H9 (cell line): Measurements from ENCODE around the gene MLST8. TPM values are rescaled to one million over a fixed set of nuclear protein-coding genes. Genes with fewer than 3 reads are reported as not detected.

ENCODE experiments used
- DNase-seq: peaks from one replicate; pipeline ENCODE4 v3.0.0-alpha.2; 2017
- H2AFZ ChIP-seq: one replicate; pipeline ENCODE4 v1.6.1; 2013; ENCODE audit warnings: mild to moderate bottlenecking, low read length, control low read depth, moderate library complexity
- H2AK5ac ChIP-seq: 2 replicates; pipeline ENCODE4 v1.6.1; 2013; ENCODE audit warnings: low read length, control low read depth, mixed read lengths; ENCODE audit not compliant: insufficient read length
- H2BK120ac ChIP-seq: one replicate; pipeline ENCODE4 v1.6.1; 2013; ENCODE audit warnings: low read depth, mild to moderate bottlenecking, low read length, control low read depth, inconsistent platforms; ENCODE audit not compliant: poor library complexity, severe bottlenecking
- H2BK12ac ChIP-seq: 2 replicates; pipeline ENCODE4 v1.6.1; 2013; ENCODE audit warnings: low read length, control low read depth, mixed read lengths, low read depth; ENCODE audit not compliant: insufficient read length
- H2BK15ac ChIP-seq: 2 replicates; pipeline ENCODE4 v1.6.1; 2013; ENCODE audit warnings: low read depth, low read length, control low read depth
- H2BK20ac ChIP-seq: one replicate; pipeline ENCODE4 v1.6.1; 2013; ENCODE audit warnings: low read depth, mild to moderate bottlenecking, low read length, control low read depth, inconsistent platforms; ENCODE audit not compliant: poor library complexity, severe bottlenecking
- H2BK5ac ChIP-seq: 2 replicates; pipeline ENCODE4 v1.6.1; 2013; ENCODE audit warnings: low read length, control low read depth, mixed read lengths; ENCODE audit not compliant: insufficient read length
- H3K14ac ChIP-seq: 2 replicates; pipeline ENCODE4 v1.6.1; 2013; ENCODE audit warnings: low read length, control low read depth; ENCODE audit not compliant: insufficient read depth
- H3K18ac ChIP-seq: 2 replicates; pipeline ENCODE4 v1.6.1; 2013; ENCODE audit warnings: low read depth, mild to moderate bottlenecking, mixed read lengths, low read length, control low read depth; ENCODE audit not compliant: insufficient read length
- H3K23ac ChIP-seq: 2 replicates; pipeline ENCODE4 v1.6.1; 2013; ENCODE audit warnings: low read length, control low read depth, mixed read lengths, low read depth; ENCODE audit not compliant: insufficient read length
- H3K23me2 ChIP-seq: 2 replicates; pipeline ENCODE4 v1.6.1; 2013; ENCODE audit warnings: low read depth, mild to moderate bottlenecking, mixed read lengths, low read length, control low read depth; ENCODE audit not compliant: insufficient read length, poor library complexity, severe bottlenecking
- H3K27ac ChIP-seq: 2 replicates; pipeline ENCODE4 v1.5.1; 2013; ENCODE audit warnings: low read length, control low read depth, mixed read lengths, low read depth; ENCODE audit not compliant: insufficient read length
- H3K27me3 ChIP-seq: 2 replicates; pipeline ENCODE4 v1.6.1; 2013; ENCODE audit warnings: low read length, control low read depth, inconsistent platforms; ENCODE audit not compliant: insufficient read depth
- H3K4ac ChIP-seq: 2 replicates; pipeline ENCODE4 v1.6.1; 2013; ENCODE audit warnings: low read depth, mild to moderate bottlenecking, control low read depth, inconsistent platforms, low read length, moderate library complexity
- H3K4me1 ChIP-seq: 2 replicates; pipeline ENCODE4 v1.6.1; 2013; ENCODE audit warnings: low read length, control low read depth, inconsistent platforms; ENCODE audit not compliant: insufficient read depth
- H3K4me2 ChIP-seq: 2 replicates; pipeline ENCODE4 v1.6.1; 2013; ENCODE audit warnings: low read length, control low read depth, mixed read lengths; ENCODE audit not compliant: insufficient read length, insufficient read depth
- H3K56ac ChIP-seq: 2 replicates; pipeline ENCODE4 v1.6.1; 2013; ENCODE audit warnings: low read depth, mild to moderate bottlenecking, mixed read lengths, low read length, control low read depth; ENCODE audit not compliant: insufficient read length
- H3K79me1 ChIP-seq: 2 replicates; pipeline ENCODE4 v1.6.1; 2013; ENCODE audit warnings: low read depth, mild to moderate bottlenecking, moderate library complexity, low read length, control low read depth, inconsistent platforms; ENCODE audit not compliant: insufficient read depth, poor library complexity, severe bottlenecking
- H3K79me2 ChIP-seq: 2 replicates; pipeline ENCODE4 v1.6.1; 2013; ENCODE audit warnings: low read length, control low read depth, inconsistent platforms; ENCODE audit not compliant: insufficient read depth
- H3K9ac ChIP-seq: 2 replicates; pipeline ENCODE4 v1.6.1; 2013; ENCODE audit warnings: low read length, control low read depth, mixed read lengths; ENCODE audit not compliant: insufficient read length; ENCODE audit errors: extremely low read depth
- H3K9me3 ChIP-seq: one replicate; pipeline ENCODE4 v1.6.1; 2013; ENCODE audit warnings: low read depth, low read length, inconsistent platforms; ENCODE audit not compliant: control insufficient read depth
- H3T11ph ChIP-seq: one replicate; pipeline ENCODE4 v1.6.1; 2013; ENCODE audit warnings: mild to moderate bottlenecking, low read length, control low read depth, inconsistent platforms
- H4K20me1 ChIP-seq: one replicate; pipeline ENCODE4 v1.6.1; 2013; ENCODE audit not compliant: control insufficient read depth, insufficient read length, insufficient read depth
- H4K5ac ChIP-seq: 2 replicates; pipeline ENCODE4 v1.6.1; 2013; ENCODE audit warnings: low read depth, mild to moderate bottlenecking, mixed read lengths, low read length, control low read depth; ENCODE audit not compliant: insufficient read length
- H4K8ac ChIP-seq: replicated peaks from 2 replicates; pipeline ENCODE4 v1.6.1; 2013; ENCODE audit warnings: low read length, control low read depth, mixed read lengths, low read depth; ENCODE audit not compliant: insufficient read length
- H4K91ac ChIP-seq: 2 replicates; pipeline ENCODE4 v1.6.1; 2013; ENCODE audit warnings: low read depth, mild to moderate bottlenecking, moderate library complexity, mixed read lengths, low read length, control low read depth; ENCODE audit not compliant: insufficient read length
- H3K27ac Mint-ChIP-seq, 3 experiments: 2 replicates in 2 of 3; 3 replicates in 1 of 3; pipeline ENCODE4 v1.8.0; 2020 to 2021; ENCODE audit warnings: mixed read lengths in 3 of 3, mild to moderate bottlenecking in 1 of 3, moderate library complexity in 1 of 3
- H3K27me3 Mint-ChIP-seq: 2 replicates; pipeline ENCODE4 v1.8.0; 2021; ENCODE audit warnings: low read depth, mild to moderate bottlenecking, moderate library complexity, mixed read lengths
- H3K36me3 Mint-ChIP-seq, 3 experiments: 2 replicates in 2 of 3; 3 replicates in 1 of 3; pipeline ENCODE4 v1.8.0; 2020 to 2021; ENCODE audit warnings: low read depth in 3 of 3, mixed read lengths in 3 of 3; ENCODE audit not compliant: insufficient read depth in 1 of 3
- H3K4me1 Mint-ChIP-seq, 2 experiments: 2 replicates each; pipeline ENCODE4 v1.8.0; 2020; ENCODE audit warnings: mixed read lengths in 2 of 2
- H3K4me3 Mint-ChIP-seq, 2 experiments: 2 replicates in 1 of 2; 3 replicates in 1 of 2; pipeline ENCODE4 v1.8.0; 2020 to 2021; ENCODE audit warnings: mild to moderate bottlenecking in 2 of 2, mixed read lengths in 2 of 2, moderate library complexity in 1 of 2
- H3K9me3 Mint-ChIP-seq, 2 experiments: 2 replicates in 1 of 2; 3 replicates in 1 of 2; pipeline ENCODE4 v1.8.0; 2020; ENCODE audit warnings: mild to moderate bottlenecking in 2 of 2, mixed read lengths in 2 of 2, moderate library complexity in 1 of 2
- CTCF ChIP-seq: fragments of 200-600 bp; sonication (generic); conservative IDR thresholded peaks from 3 replicates; pipeline ENCODE4 v1.8.0; 2021; ENCODE audit warnings: antibody characterized with exemption, mild to moderate bottlenecking
- WGBS: extraction: QIAGEN DNeasy Blood & Tissue Kit; methylation state at CpG from one replicate; pipeline ENCODE4 v1.1.7; 2013; ENCODE audit warnings: missing lambda C conversion rate, low lambda C conversion rate, mixed read lengths; ENCODE audit not compliant: insufficient read length; ENCODE audit errors: extremely low coverage; 5-methylcytosine and 5-hydroxymethylcytosine counted together
- total RNA-seq: library from RNA; stranded (reverse); gene quantifications from 2 replicates; pipeline ENCODE4 v1.2.1, GENCODE V29; 2021

Gene MLST8
- total RNA-seq, 1 experiment from 2014 or later, result 74.5 TPM

GRCh38 chr16:2244301-2244700 is 39.0 kb downstream of the MLST8 start:
- H3K79me2 ChIP-seq, result no peaks in the 10 kb centered on the region
- DNase-seq, result peak; percentile 60

More at GRCh38 chr16:2244301-2244700, 39.0 kb downstream of the MLST8 start:
- Histone ChIP-seq H4K5ac (no peak overlapping the region), H3K4ac (no peak overlapping the region), H3T11ph (no peak overlapping the region), H3K4me2 (no peak overlapping the region), H3K9me3 (no peaks in the 10 kb centered on the region), H3K14ac (no peak overlapping the region), H2BK5ac (no peak overlapping the region), H4K8ac (no peak overlapping the region), H3K56ac (no peak overlapping the region), H3K9ac (no peak overlapping the region), H4K20me1 (no peaks in the 10 kb centered on the region), H3K23ac (no peak overlapping the region), H3K18ac (no peak overlapping the region), H3K27me3 (no peaks in the 10 kb centered on the region), H2BK20ac (no peak overlapping the region), H2BK12ac (no peak overlapping the region), H2BK120ac (no peak overlapping the region), H2AK5ac (no peak overlapping the region), H4K91ac (no peak overlapping the region), H3K27ac (no peak overlapping the region), H2BK15ac (no peak overlapping the region), H3K79me1 (no peaks in the 10 kb centered on the region), H3K23me2 (no peaks in the 10 kb centered on the region), H2AFZ (no peak overlapping the region), H3K4me1 (no peaks in the 10 kb centered on the region)
- H3K36me3 Mint-ChIP-seq, result peaks cover 18 to 74% (median 52%) of the 10 kb centered on the region in 3 experiments; a peak in 6 of 7 replicates
- H3K4me1 Mint-ChIP-seq, result no peaks in the 10 kb centered on the region
- TF ChIP-seq CTCF, result peak; percentile 50; the same call in 2 of the 3 replicates
- H3K27ac Mint-ChIP-seq, result no peak overlapping the region
- H3K4me3 Mint-ChIP-seq, result no peak overlapping the region
- H3K9me3 Mint-ChIP-seq, result no peaks in the 10 kb centered on the region; a peak in 1 of 5 replicates
- no CpG with 5 or more reads among the region's 17 CpGs for WGBS
- H3K27me3 Mint-ChIP-seq, result no peaks in the 10 kb centered on the region
